Midbrain (tissue), 1 donor: ENCODE results near the gene COL2A1.
"Not testable (repeated sequence)": the region's sequence is repeated elsewhere in the genome, so short reads cannot be mapped to it uniquely, and the experiment has no call there.

Experiments
- DNase-seq: peaks from one replicate; lab custom pipeline; 2025; lab: John Stamatoyannopoulos, UW

Gene COL2A1

DNA sequence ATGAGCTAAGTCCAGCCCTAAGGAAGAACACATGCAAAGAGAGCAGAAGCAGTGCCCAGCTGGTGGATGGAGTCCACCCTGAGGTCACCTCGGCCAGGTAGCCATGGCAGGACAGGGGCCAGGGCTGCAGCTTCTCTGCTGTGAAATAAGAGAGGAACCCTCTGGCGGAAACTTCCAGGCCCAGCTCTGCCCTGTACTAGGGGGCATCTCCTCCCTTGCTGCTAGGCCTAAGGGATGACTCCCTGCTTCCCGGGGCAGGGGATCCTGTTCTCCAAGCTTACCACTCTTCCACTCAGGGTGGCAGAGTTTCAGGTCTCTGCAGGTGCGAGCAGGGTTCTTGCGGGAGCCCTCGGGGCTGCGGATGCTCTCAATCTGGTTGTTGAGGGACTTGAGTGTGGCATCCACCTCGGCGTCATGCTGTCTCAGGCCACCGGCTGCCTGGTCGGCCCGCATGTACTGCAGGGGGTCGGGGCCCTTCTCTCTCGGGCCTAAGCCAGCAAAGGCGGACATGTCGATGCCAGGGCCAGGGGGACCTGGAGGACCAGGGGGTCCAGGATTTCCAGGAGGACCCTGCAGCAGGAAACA is 29.1 kb downstream of the COL2A1 start:
- DNase-seq = no peak

DNA sequence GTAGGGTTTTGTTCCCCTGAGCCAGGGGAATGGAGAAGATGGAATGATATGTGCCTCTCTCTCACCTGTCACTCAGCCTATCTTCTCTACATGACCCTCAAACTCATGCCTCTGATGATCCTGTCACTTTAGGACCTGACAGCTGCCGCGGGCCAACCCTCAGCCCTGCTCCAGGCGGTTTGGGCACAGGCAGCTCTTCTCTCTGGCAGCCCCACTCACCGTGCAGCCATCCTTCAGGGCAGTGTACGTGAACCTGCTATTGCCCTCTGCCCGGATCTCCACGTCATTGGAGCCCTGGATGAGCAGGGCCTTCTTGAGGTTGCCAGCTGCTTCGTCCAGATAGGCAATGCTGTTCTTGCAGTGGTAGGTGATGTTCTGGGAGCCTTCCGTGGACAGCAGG is 30.4 kb downstream of the COL2A1 start:
- no peak for DNase-seq

DNA sequence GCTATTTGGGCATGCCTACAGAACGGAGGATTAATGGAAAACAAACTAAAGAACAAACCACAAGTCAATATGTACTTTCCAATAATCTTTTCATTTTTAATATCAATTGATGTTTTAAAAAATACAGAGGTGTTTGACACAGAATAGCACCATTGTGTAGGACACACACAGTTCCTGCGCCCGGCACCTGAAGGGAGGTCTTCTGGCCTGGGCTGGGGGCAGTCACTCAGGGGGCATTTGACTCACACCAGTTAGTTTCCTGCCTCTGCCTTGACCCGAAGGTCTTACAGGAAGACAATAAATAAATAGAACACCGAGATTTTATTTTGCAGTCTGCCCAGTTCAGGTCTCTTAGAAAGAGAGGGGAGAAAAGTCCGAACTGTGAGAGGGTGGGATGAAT is 31.4 kb downstream of the COL2A1 start:
- DNase-seq = no peak

DNA sequence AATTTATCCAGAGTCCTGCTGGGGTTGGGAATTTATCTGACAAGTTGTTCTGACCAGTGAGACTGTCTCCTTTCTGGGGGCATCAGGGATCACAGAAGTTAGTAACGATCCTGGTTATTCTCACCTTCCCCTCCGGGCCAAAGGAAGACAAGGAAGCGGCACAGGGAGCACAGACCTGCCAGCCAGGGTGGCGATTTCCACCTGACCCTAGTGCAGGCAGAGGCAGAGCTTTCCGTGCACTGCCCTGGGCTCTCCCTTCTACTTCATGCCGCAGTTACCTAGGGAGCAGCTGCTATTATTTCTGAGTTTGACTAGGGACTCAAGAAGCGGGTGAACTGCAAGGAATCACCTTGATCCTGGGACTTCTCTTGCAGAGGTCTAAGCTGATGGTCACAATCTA is 33.4 kb downstream of the COL2A1 start:
- DNase-seq = no peak

DNA sequence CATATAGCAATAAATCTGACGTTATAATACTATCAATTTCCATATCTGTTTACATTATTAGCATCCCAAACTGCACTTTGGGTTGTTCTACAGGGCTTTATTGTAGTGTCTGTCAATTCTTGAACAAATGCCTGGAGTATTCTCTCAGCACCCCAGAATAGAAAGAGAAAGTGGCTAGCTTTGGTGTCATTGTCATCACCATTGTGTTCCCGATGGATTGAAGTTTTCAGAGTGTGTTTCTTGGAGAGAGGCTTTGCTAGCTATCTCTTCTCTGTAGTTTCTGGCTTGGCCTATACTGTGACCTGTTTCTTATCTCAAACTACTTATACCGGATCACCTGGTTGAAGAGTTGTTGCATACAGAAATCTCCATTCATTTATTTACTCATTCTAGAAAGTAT is 34.4 kb downstream of the COL2A1 start:
- DNase-seq = no peak

DNA sequence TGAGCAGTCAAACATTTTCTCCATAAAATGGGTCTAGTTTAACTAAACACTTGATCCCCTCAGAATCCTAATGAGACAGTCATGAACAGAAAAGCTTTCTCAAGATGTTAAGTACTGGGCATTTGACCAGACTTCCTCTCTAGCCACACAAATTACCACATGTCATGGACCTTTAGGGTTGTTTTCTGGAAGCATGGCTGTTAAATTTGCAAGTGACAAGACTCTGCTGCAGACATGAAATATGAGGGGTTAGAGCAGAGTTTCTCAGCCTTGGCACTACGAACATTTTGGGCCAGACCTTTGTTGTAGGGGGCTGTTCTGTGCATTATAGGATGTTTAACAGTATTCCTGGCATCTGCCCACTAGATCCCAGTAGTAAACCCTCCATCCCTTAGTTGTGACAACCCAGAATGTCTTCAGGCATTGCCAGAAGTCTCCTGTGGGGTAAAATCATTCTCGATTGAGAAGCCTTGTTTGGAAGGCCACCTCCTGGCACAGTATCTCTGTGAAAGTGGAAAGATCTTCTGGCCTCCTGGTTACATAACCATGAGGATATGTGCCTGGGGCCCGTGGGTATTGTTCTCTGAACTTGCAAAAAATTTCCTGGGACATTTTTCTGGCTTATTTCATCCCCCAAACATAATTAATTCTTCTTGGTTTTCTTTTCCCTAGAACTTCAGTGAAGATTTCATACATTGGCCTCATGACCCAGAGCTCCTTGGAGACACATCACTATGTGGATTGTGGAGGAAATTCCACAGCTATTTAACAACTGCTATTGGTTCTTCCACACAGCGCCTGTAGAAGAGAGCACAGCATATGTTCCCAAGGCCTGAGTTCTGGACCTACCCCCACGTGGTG is 36.6 kb downstream of the COL2A1 start:
- no peak for DNase-seq

DNA sequence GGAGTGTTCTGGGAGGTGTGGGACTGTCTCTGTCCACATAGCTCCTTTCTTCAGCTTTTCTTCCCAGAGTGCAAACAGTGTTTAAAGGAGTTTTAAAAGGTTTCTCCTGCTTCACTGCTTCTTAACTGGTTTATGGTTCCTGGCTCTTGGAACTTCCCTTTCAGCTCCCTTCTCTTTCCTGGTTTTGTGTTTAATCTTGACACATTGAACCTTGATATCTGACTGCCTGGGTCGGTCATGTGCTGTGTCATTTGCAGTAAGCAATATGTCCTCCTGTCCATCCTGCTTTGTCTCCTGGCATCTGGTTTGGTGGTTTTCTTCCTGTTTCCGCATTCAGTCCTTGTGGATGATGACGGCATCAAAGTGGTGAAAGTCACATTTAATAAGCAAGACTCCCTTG is 38.7 kb downstream of the COL2A1 start:
- DNase-seq = no peak

DNA sequence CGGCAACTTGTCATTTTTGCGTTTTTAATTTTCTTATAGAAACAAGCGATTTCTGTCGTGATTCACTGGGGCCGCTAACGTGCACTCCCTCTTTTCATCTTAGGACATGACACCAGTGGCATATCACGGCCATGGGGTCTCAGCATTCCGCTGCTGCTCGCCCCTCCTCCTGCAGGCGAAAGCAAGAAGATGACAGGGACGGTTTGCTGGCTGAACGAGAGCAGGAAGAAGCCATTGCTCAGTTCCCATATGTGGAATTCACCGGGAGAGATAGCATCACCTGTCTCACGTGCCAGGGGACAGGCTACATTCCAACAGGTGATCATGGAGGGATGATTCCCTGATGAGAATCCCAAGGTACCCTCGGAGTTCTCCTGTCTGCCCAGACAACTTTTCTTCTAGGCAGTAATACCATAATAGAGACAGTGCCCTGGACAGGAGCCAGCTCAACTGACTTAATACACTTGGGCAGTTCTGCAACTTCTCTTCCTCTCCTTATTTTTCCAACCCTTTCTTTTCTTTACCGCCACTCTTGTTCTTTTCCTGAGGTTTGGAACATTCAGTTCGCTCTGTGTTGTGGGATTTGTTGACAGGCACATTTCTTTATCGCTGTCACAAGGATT is 40.1 kb downstream of the COL2A1 start:
- DNase-seq = no peak

DNA sequence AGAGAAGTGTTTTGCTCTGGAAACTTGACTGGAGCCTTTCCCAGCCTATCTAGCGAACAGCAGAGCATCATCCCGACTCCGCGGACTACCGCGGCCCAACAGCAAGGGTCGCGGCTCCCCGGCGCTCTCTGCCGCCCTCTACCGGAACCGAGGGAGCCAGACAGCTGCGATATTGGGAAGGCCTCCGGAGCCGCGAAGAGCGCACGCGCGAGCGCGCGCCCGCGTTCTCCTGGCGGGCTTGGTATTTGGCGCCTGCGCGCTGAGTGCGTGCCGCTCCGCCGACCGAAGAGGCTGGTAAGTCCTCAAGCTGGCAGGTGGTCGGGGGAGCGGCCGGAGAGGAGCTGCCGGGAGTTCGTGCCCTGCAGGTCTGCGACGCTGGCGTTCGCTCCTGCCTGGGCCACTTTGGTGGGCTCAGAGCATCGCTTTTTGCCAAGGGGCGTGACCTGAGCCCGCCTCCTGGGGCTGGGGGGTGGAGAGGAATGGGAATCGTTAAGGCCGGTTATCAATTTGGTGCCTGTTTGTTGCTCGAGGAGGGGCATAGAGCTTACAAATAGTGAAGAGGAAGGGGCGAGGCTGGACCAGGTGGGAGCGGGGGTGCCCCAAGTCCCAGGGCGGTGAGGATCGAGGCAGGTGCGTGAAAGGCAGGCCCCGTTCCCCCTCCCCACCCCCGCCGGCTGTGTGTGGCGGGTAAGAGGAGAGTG is 40.8 kb downstream of the COL2A1 start, which contains the start of gene TMEM106C:
Gene TMEM106C, plus strand, starts transcription at position 257 of the 701 bp plus-strand sequence. CDS start 641 bp downstream, outside the sequence.
- peak; percentile 91 for DNase-seq

DNA sequence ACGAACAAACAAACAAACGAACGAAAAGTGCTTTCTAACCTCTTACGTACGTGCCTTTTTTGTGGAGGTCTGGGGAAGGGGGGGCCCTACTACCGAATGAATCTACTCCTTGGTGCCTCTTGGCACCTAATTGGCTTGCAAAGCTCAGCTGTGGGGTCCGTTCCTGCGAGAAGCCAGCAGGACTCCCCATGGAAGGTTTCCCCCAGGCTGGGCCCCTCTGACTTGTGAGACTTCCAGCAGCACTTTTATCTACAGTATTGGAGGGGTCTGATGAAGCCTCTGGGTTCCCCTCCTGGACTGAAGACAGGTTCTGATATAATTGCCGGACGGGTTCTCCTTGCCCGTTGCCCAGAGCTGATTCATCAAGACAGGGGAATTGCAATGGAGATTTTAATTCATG is 42.1 kb downstream of the COL2A1 start:
- DNase-seq = no peak

DNA sequence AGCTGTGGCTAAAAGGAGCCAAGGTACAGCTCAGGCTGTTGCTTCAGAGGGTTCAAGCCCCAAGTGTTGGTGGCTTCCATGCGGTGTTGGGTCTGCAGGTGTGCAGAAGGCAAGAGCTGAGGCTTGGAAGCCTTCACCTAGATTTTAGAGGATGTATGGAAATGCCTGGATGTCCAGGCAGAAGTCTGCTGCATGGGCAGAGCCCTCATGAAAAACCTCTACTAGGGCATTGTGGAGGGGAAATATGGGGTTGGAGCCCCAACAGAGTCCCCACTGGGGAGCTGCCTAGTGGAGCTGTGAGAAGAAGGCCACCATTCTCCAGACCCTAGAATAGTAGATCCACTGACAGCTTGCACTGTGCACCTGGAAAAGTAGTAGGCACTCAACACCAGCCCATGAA is 46.6 kb downstream of the COL2A1 start:
- not testable (repeated sequence) for DNase-seq

DNA sequence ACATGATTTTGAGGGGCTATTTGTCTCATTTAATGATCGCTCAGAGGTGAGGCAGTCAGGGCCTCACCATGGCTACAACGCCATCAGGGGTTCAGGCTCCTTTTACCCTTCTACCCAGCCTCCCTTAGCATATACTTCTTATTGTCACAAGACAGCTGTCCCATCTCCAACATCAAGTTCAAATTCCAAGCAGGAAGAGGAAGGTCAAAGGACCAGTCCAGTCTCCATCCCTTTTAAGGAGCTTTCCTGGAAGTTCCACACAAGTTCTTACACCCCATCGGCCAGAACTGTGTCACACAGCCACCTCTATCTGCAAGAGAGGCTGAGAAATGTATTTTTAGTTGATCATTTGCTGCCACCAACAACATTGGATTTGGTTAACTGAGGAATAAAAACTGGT is 49.2 kb downstream of the COL2A1 start:
- no peak for DNase-seq

DNA sequence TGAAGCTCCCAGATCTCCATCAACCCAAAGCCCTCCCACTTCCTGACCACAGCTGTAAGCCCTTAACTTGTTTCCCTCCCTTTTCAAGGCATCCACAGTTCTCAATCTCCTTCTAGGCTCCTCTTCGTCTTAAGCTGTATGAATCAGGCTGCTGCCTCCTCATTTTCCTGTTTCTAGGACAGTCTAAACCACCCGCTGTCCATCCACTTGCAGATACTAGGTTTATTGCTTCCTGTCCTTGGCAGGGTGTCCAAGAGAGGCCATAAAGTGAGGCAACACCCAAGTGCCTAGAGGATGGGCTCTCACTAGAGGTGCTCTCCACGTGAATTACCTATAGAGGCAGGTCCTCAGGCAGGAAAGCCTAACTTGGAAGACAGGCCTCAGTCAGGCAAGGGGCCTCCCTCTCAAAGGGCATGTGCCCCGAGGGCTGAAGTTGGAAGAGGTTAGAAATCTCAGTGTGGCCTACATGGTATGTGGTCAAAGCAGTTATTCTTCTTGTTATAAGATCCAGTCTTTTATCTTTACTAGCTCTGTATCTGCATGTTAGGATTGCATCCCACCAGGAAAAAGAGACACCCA is 49.7 kb downstream of the COL2A1 start:
- DNase-seq = no peak

DNA sequence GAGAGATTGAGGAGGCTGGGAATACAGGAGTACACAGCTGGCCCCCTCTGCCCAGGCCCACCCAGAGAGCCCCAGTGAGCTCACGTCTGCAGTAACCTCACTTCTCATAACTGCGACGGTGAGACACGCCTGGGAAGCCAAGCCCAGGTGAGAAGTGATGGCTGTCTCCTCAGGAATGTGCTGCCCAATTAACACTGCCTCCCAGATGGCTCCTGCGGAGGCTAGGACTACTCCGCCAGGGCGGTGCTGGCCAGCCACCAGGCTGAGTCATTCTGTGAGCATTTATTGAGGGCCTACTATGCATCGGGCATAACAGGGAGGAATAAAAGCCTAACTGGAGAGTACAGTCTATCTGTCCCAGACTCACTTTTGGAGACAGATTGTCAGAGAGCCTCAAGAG is 50.2 kb downstream of the COL2A1 start:
- DNase-seq = no peak

DNA sequence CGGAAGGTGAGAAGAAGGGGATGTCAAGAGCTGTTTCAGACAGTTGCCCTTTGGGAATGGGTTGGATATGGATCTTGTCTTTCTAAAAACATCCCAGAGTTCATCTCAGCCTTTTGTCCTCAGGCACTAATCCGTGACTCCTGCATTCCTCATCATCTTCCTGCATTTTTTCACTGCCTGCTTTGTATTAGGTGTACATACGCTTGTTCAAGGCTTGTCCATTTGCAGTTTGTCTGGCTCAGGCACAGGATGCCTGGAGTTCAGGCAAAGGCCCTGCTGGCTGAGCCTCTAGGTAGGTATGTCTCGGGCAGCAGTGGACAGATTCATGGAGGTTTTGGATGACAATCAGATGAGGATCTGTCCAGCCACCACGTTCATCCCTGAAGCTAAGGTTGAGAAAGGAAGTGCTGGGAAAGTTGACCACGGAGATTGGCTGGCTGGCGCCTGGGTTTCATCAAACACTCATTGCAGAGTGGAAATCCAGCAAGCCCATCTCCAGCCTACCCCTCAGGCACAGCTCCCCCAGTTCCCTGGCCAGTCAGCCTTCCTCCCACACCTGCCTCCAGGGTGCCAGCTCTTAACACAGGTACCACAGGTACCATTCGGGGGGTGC is 53.3 kb downstream of the COL2A1 start:
- no peak for DNase-seq

DNA sequence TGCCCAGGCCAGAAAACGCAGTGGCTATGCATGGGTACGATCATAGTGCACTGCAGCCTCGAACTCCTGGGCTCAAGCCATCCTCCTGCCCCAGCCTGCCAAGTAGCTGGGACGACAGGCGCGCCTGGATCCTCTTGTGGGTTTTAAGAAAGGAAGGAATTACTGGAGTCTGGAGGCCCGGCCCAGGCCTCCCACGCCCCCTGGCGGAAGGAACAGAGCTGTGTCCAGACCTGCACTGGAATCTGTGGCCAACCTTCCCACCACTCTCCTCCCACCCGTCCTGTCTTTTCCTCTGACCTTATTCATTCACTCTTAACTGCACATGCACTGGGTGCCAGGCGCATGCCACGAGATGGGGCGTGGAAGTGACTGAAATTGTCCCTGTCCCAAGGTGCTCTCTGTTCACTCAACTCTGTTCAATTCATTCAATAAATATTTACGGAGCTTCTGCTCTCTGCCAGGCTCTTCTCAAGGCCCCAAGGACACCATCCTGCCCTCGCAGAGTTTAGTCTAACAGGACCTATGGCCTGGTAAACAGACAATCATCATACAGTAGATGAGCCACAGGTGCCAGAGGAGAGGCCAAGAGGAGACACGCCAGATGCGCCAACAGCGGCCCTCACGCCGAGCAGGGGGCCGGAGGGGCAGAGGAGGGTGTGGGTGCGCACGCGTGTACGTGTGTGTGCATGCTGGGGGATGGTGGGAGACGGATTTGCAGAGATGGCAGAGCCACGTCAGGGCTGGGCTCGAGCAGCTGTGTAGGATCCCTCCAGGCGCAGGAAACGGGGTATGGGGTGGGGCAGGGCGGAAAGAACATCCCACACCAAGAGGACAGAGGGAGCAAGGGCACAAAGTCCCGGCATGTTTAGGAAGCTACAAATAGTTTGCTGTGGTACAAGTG is 54.6 kb downstream of the COL2A1 start:
- DNase-seq = peak; percentile 28

DNA sequence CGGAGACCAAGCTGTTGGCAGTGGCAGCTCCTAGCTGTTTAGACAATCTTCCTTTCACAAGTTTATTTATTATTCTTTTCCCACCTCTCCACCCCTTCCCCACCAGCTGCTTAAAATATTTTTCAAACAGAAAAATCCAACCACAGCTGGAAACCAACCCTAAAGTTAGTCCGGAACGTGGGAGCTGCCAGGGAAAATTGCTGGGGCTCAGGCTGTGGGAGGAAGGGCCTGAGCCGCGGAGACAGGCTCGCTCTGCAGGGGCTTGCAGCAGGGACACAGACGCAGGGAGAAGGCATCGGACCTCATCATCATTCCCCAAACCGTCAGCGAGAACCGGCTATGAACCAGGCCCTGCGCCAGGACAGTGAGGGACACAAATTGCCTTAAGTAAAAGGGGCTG is 56.9 kb downstream of the COL2A1 start:
- no peak for DNase-seq

DNA sequence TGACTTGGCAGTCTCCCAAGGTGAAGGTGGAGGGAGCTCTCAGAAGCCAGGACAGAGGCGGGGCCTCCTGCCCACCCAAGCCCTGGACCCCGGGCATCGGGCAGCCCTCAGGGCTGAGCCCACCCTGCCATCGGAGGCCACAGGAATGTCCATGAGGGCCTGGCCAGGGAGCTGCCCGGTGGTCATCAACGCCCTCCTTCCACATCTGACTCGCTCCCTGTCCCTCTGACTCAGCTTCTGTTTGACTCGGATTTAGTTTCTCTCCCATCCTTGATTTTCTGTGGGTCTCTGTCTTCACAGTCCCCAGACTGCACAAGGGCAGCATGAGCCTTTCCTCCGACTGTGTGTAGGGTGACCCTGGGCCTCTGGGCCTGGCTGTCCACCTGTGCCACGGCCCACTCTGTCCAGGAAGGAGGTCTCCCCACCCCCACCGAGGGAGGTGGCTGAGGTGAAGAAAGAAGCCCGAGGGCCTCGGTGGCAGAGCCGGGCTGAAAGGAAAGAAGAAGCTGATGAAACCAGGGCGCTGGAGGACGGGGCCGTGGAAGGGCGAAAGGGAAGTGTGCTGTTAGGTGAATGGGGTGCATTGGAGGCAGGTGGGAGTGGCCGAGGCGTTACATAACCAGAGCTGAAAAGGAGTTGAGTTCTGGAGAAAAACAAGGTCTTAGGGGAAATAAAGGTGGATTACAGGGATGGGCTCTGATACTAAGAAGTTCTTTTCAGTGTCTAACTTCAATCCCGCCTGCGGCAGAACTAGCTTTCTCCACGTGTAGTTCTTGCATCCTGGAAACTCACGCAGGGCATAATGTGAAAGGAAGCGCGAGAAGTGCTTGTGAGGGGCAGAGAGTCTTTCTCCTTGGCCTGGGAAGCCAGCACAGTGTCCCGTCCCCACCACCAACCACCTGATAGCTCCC is 57.6 kb downstream of the COL2A1 start:
- no peak for DNase-seq

DNA sequence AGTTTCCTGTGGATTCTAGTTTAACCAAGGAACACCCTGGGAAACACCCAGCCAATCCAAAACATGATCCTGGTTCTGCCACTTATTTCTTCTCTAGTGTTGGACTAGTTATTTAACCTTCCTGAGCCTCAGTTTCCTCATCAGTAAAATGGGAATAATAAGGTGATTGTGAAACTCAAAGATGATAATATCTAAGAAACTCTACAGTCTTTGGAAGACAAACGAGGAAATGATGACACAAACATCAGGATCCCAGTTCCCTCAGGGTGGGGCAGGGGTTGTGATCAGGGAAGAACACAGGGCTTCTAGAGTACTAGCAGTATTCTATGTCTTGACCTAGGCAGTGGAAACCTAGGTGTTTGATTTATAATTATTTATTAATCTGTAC is 58.9 kb downstream of the COL2A1 start:
- DNase-seq = no peak
